Measurements from ENCODE around the gene SOBP. TPM values are rescaled to one million over a fixed set of nuclear protein-coding genes. Genes with fewer than 3 reads are reported as not detected.

The SOBP gene
- polyA plus RNA-seq, 1 donor (not counting 4 experiments of a cell fraction or from before 2014, with no cell fraction given) = not detected

DNA sequence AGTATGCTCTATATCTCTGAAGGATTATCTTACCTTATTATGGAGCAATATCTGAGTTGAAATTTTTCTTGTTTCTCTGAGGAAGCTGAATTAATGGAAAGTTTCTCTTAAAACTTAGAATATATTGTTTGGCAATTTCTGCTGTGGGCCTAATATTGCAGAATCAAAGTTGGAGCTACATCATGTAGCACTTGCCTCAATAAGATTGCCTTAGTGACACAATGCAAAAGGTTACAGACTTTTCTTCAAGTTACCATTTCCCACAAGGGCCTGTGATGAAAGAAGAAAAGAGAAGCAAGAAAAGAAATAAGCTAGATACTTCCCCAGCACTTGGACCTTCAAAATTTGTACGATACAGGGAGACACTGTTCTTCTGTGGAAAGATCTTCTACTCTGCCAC, 151.2 kb downstream of the SOBP start:
- Histone ChIP-seq H2AFZ (ENCODE audit: control insufficient read depth, low read length) (no peak overlapping the region), H3K4me2 (ENCODE audit: control insufficient read depth, extremely low read depth, insufficient read depth, low read depth, low read length) (no peak overlapping the region), H3K9me1 (ENCODE audit: control insufficient read depth, extremely low read depth, insufficient read depth, low read length) (no peaks in the 10 kb centered on the region), H3K9ac (ENCODE audit: control insufficient read depth, extremely low read depth, insufficient read depth, low read length) (no peak overlapping the region), H3K9me3 (ENCODE audit: control insufficient read depth, low read depth, low read length) (no peaks in the 10 kb centered on the region), H3K36me3 (ENCODE audit: control insufficient read depth in 2 of 2, extremely low read depth in 1 of 2, insufficient read depth in 2 of 2, low read length in 2 of 2) (no peaks in the 10 kb centered on the region), H3K27ac (ENCODE audit: control insufficient read depth, insufficient read depth, low read length) (no peak overlapping the region), H3K27me3 (ENCODE audit: control insufficient read depth, extremely low read depth, insufficient read depth, low read length) (peaks cover 18% of the 10 kb centered on the region), H3K79me2 (ENCODE audit: control insufficient read depth, insufficient read depth, low read length) (no peaks in the 10 kb centered on the region), H4K20me1 (ENCODE audit: control insufficient read depth, extremely low read depth, insufficient read depth, low read length) (no peaks in the 10 kb centered on the region), H3K4me3 (ENCODE audit: control insufficient read depth in 2 of 3, extremely low read depth in 1 of 3, insufficient read depth in 2 of 3, low read depth in 1 of 3, low read length in 3 of 3) (no peak overlapping the region), H3K4me1 (ENCODE audit: control insufficient read depth, extremely low read depth, insufficient read depth, low read length) (no peaks in the 10 kb centered on the region)
- no peak for DNase-seq (ENCODE audit: low read depth, low spot score)
- dilution Hi-C loops (cut with MboI; ENCODE audit: extremely low pct_ligation_motif_present, low sequenced_read_pairs) = no loop called here
- TF ChIP-seq EZH2 (IDR thresholded peaks at IDR 0.05; ENCODE audit: low read length) = no peak
- TF ChIP-seq, protein P1, sequence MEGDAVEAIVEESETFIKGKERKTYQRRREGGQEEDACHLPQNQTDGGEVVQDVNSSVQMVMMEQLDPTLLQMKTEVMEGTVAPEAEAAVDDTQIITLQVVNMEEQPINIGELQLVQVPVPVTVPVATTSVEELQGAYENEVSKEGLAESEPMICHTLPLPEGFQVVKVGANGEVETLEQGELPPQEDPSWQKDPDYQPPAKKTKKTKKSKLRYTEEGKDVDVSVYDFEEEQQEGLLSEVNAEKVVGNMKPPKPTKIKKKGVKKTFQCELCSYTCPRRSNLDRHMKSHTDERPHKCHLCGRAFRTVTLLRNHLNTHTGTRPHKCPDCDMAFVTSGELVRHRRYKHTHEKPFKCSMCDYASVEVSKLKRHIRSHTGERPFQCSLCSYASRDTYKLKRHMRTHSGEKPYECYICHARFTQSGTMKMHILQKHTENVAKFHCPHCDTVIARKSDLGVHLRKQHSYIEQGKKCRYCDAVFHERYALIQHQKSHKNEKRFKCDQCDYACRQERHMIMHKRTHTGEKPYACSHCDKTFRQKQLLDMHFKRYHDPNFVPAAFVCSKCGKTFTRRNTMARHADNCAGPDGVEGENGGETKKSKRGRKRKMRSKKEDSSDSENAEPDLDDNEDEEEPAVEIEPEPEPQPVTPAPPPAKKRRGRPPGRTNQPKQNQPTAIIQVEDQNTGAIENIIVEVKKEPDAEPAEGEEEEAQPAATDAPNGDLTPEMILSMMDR (optimal IDR thresholded peaks at IDR 0.05 in 1 of 3, IDR thresholded peaks at IDR 0.05 in 1 of 3, conservative IDR thresholded peaks at IDR 0.05 in 1 of 3; ENCODE audit: extremely low read depth in 1 of 3, insufficient read depth in 2 of 3, low read length in 3 of 3) = no peak
- no peak for FAIRE-seq

DNA sequence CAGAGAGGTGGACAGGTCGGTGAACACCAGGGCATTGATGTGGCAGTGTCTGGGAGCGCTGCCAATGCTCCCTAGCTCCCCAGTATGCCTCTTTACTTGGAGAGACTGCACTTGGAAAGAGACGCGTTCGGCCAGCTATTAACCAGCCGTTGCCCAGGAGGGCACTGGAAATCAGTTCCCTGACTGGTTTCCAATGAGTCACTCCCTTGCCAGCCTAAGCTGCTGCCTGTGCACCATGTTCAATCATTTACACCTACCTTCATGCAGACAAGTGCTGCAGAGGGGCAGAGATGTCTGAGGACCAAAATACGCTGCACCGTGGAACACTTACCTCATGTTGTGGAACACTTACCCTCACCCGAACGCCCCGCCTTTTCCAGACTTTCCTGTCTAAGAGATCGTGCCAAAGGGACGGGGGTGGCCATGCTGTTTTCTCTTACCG, 151.6 kb downstream of the SOBP start:
- no peak for DNase-seq (ENCODE audit: low read depth, low spot score)
- H3K4me2 ChIP-seq (ENCODE audit: control insufficient read depth, extremely low read depth, insufficient read depth, low read depth, low read length) = no peak overlapping the region

More for the DNA sequence above, 151.6 kb downstream of the SOBP start:
- H3K4me3 ChIP-seq (ENCODE audit: control insufficient read depth in 2 of 3, extremely low read depth in 1 of 3, insufficient read depth in 2 of 3, low read depth in 1 of 3, low read length in 3 of 3) = no peak overlapping the region
- no peaks in the 10 kb centered on the region for H3K9me1 ChIP-seq (ENCODE audit: control insufficient read depth, extremely low read depth, insufficient read depth, low read length)
- no peak for TF ChIP-seq EZH2 (IDR thresholded peaks at IDR 0.05; ENCODE audit: low read length)
- no peaks in the 10 kb centered on the region for H3K36me3 ChIP-seq (ENCODE audit: control insufficient read depth in 2 of 2, extremely low read depth in 1 of 2, insufficient read depth in 2 of 2, low read length in 2 of 2)
- no peak overlapping the region for H3K27ac ChIP-seq (ENCODE audit: control insufficient read depth, insufficient read depth, low read length)
- dilution Hi-C loops (cut with MboI; ENCODE audit: extremely low pct_ligation_motif_present, low sequenced_read_pairs) = no loop called here
- H3K9ac ChIP-seq (ENCODE audit: control insufficient read depth, extremely low read depth, insufficient read depth, low read length) = no peak overlapping the region
- H3K79me2 ChIP-seq (ENCODE audit: control insufficient read depth, insufficient read depth, low read length) = no peaks in the 10 kb centered on the region
- H3K4me1 ChIP-seq (ENCODE audit: control insufficient read depth, extremely low read depth, insufficient read depth, low read length) = no peaks in the 10 kb centered on the region
- FAIRE-seq = no peak
- H2AFZ ChIP-seq (ENCODE audit: control insufficient read depth, low read length) = no peak overlapping the region
- H3K27me3 ChIP-seq (ENCODE audit: control insufficient read depth, extremely low read depth, insufficient read depth, low read length) = peaks cover 13% of the 10 kb centered on the region
- no peaks in the 10 kb centered on the region for H4K20me1 ChIP-seq (ENCODE audit: control insufficient read depth, extremely low read depth, insufficient read depth, low read length)
- no peaks in the 10 kb centered on the region for H3K9me3 ChIP-seq (ENCODE audit: control insufficient read depth, low read depth, low read length)
